Astrocyte of the cerebellum (primary cell): ENCODE results near the gene C10orf90.

ENCODE experiments used
- DNase-seq: peaks from one replicate; pipeline ENCODE4 v3.0.0-alpha.2; 2011; ENCODE audit warnings: low read depth
- H3K4me3 ChIP-seq: 2 replicates; pipeline ENCODE4 v1.5.1; 2011; ENCODE audit warnings: mild to moderate bottlenecking, low read depth, low read length, moderate library complexity
- in situ Hi-C: cut with HindIII; loops from 2 replicates; pipeline ENCODE4 v1.10.0; 2017; ENCODE audit warnings: low sequenced_read_pairs
- TF ChIP-seq, protein P1 (sequence below): IDR thresholded peaks from 2 replicates; pipeline ENCODE4 v1.5.1; 2012; ENCODE audit warnings: low read length, low read depth, moderate library complexity, mild to moderate bottlenecking; ENCODE audit errors: missing control alignments

Gene C10orf90

DNA sequence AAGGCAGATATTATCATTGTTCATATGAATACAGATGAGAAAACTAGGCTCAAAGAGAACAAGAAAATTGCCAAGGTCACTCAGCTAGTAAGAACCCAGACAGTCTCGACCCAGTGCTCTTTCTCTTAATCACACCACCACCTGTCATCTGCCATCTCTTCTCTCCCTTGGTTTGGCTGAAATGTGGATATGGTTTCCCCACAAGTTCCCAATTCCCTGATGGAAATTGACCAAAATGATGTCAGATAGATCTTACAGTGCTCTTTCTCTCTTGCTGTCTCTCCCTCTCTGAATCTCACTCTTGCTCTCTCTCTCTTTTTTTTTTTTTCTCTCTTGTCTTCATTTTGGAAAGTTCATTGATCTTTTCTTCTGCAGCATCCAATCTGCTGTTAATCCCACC, 9.1 kb downstream of the C10orf90 start:
- DNase-seq = no peak

DNA sequence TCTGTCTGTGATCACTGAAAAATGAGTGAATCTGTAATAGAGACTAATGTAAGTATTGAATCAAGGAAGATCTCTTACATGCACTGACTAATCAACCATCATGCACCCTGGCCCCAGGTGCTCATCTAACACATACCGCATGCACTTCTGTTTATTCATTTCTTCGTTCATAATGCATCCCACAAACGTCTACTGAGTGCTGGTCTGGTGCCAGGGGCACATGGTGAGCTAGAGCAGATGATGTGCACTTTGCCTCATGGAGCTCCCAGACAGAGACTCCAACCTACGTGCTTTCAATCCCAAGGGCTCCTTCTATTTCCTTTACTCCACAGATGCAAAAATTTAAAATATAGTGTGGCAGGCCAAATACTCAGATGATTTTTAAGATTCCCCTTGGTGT, 10.7 kb downstream of the C10orf90 start:
- no peak overlapping the region for H3K4me3 ChIP-seq
- TF ChIP-seq, protein P1, sequence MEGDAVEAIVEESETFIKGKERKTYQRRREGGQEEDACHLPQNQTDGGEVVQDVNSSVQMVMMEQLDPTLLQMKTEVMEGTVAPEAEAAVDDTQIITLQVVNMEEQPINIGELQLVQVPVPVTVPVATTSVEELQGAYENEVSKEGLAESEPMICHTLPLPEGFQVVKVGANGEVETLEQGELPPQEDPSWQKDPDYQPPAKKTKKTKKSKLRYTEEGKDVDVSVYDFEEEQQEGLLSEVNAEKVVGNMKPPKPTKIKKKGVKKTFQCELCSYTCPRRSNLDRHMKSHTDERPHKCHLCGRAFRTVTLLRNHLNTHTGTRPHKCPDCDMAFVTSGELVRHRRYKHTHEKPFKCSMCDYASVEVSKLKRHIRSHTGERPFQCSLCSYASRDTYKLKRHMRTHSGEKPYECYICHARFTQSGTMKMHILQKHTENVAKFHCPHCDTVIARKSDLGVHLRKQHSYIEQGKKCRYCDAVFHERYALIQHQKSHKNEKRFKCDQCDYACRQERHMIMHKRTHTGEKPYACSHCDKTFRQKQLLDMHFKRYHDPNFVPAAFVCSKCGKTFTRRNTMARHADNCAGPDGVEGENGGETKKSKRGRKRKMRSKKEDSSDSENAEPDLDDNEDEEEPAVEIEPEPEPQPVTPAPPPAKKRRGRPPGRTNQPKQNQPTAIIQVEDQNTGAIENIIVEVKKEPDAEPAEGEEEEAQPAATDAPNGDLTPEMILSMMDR = no peak
- in situ Hi-C loops = loop anchor here (5.0 to 10.0 kb wide), 2 partner anchors 55 to 83 kb away; no protein-coding TSS in a partner anchor
- DNase-seq = no peak

More for the DNA sequence above, 9.1 kb downstream of the C10orf90 start:
- TF ChIP-seq, protein P1 = no peak
- H3K4me3 ChIP-seq = no peak overlapping the region
- in situ Hi-C loops = no loop called here

GRCh38 chr10:126658928-126659327, 11.6 kb downstream of the C10orf90 start:
- DNase-seq = no peak
- in situ Hi-C loops = loop anchor here (5.0 to 10.0 kb wide), 2 partner anchors 56 to 83 kb away; no protein-coding TSS in a partner anchor
- H3K4me3 ChIP-seq = no peak overlapping the region
- TF ChIP-seq, protein P1 = no peak

- TF ChIP-seq, protein P1 = no peak
- in situ Hi-C loops = loop anchor here (5.0 to 10.0 kb wide), 2 partner anchors 52 to 60 kb away; no protein-coding TSS in a partner anchor
These were observed 15.9 kb downstream of the C10orf90 start for GRCh38 chr10:126654579-126654978.

DNA sequence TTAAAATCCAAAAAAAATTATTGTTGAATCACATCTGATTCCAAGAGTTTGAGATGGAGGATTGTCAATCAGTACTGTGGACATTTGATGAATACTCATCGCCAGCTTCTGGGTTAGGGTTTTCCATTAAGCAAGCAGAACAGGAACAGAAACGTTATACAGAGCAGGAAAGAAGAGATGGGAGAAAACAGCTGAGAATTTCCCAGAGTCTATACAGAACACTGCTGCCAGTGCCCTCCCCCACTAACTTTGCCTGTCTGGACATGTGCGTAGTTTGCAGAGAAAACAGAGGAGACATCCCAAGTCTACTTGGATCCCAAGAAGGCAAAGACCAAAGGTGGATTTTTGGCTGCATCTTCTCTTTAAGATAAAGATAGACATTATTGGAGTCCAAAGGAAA, 19.0 kb downstream of the C10orf90 start:
- TF ChIP-seq, protein P1 = no peak

More at GRCh38 chr10:126654579-126654978, 15.9 kb downstream of the C10orf90 start:
- no peak for DNase-seq
- H3K4me3 ChIP-seq = no peak overlapping the region

GRCh38 chr10:126650161-126650560, 20.3 kb downstream of the C10orf90 start:
- TF ChIP-seq, protein P1 = no peak
- H3K4me3 ChIP-seq = no peak overlapping the region
- in situ Hi-C loops = loop anchor here (5.0 to 10.0 kb wide), 2 partner anchors 48 to 65 kb away; no protein-coding TSS in a partner anchor
- no peak for DNase-seq

More for the DNA sequence above, 19.0 kb downstream of the C10orf90 start:
- in situ Hi-C loops = loop anchor here (5.0 to 10.0 kb wide), 2 partner anchors 49 to 63 kb away; no protein-coding TSS in a partner anchor
- no peak overlapping the region for H3K4me3 ChIP-seq
- no peak for DNase-seq
